Nephron progenitor cell (in vitro differentiated cells): ENCODE data around the gene MBD3L4.
"Not testable (repeated sequence)": the region's sequence is repeated elsewhere in the genome, so short reads cannot be mapped to it uniquely, and the experiment has no call there.

Experiments
- DNase-seq: peaks from one replicate; pipeline ENCODE4 v3.0.0; 2021
- H3K27ac Mint-ChIP-seq: 2 replicates; pipeline ENCODE4 v1.8.0; 2021; ENCODE audit warnings: mild to moderate bottlenecking, moderate library complexity, mixed read lengths
- H3K27me3 Mint-ChIP-seq: 2 replicates; pipeline ENCODE4 v1.8.0; 2021; ENCODE audit warnings: mild to moderate bottlenecking, low read depth, mixed read lengths; ENCODE audit not compliant: poor library complexity
- H3K36me3 Mint-ChIP-seq: 2 replicates; pipeline ENCODE4 v1.8.0; 2021; ENCODE audit warnings: low read depth, mixed read lengths
- H3K4me1 Mint-ChIP-seq: 2 replicates; pipeline ENCODE4 v1.8.0; 2021; ENCODE audit warnings: mixed read lengths
- H3K4me3 Mint-ChIP-seq: 2 replicates; pipeline ENCODE4 v1.8.0; 2021; ENCODE audit warnings: mild to moderate bottlenecking, moderate library complexity, mixed read lengths
- H3K9me3 Mint-ChIP-seq: 2 replicates; pipeline ENCODE4 v1.8.0; 2021; ENCODE audit warnings: mild to moderate bottlenecking, moderate library complexity, mixed read lengths
- CTCF ChIP-seq: fragments of 200-600 bp; sonication (generic); IDR thresholded peaks from 2 replicates; pipeline ENCODE4 v1.5.0; 2021; ENCODE audit warnings: antibody characterized with exemption

MBD3L4 gene

GRCh38 chr19:7072541-7072940 is 32.6 kb upstream of the MBD3L4 start:
- H3K4me3 Mint-ChIP-seq = peak overlapping the region; percentile 70
- TF ChIP-seq CTCF = no peak
- peaks cover 4% of the 10 kb centered on the region for H3K27me3 Mint-ChIP-seq
- peaks cover 79% of the 10 kb centered on the region for H3K36me3 Mint-ChIP-seq
- peaks cover 69% of the 10 kb centered on the region for H3K9me3 Mint-ChIP-seq
- DNase-seq = no peak
- H3K27ac Mint-ChIP-seq = no peak overlapping the region
- peaks cover 19% of the 10 kb centered on the region for H3K4me1 Mint-ChIP-seq

GRCh38 chr19:7069904-7070226 is 29.9 kb upstream of the MBD3L4 start:
- Mint-ChIP-seq H3K4me1 (peaks cover 19% of the 10 kb centered on the region), H3K4me3 (peak overlapping the region; percentile 95), H3K27ac (no peak overlapping the region), H3K9me3 (peaks cover 63% of the 10 kb centered on the region), H3K36me3 (peaks cover 52% of the 10 kb centered on the region), H3K27me3 (peaks cover 6% of the 10 kb centered on the region)
- DNase-seq = no peak
- no peak for TF ChIP-seq CTCF

- peak within 1 kb of the TSS; percentile 83 for H3K27ac Mint-ChIP-seq
- peaks cover 46% of the 10 kb centered on the region for H3K36me3 Mint-ChIP-seq
- peaks cover 9% of the 10 kb centered on the region for H3K27me3 Mint-ChIP-seq
- H3K9me3 Mint-ChIP-seq = peaks cover 66% of the 10 kb centered on the region
- DNase-seq = peak; percentile 98
- H3K4me3 Mint-ChIP-seq = peak within 1 kb of the TSS; percentile 95
- no peak for TF ChIP-seq CTCF
- peaks cover 19% of the 10 kb centered on the region for H3K4me1 Mint-ChIP-seq
Measured at GRCh38 chr19:7069042-7069903, 29.3 kb upstream of the MBD3L4 start, which contains the start of gene ZNF557. Gene ZNF557, plus strand, starts transcription at chr19:7069703. Its CDS starts 5,372 bp downstream, at chr19:7075075.

- Mint-ChIP-seq H3K4me3 (peak overlapping the region; percentile 95), H3K9me3 (peaks cover 67% of the 10 kb centered on the region), H3K4me1 (peaks cover 19% of the 10 kb centered on the region), H3K36me3 (peaks cover 40% of the 10 kb centered on the region), H3K27ac (no peak overlapping the region), H3K27me3 (peaks cover 9% of the 10 kb centered on the region)
- no peak for TF ChIP-seq CTCF
- no peak for DNase-seq
Measured at GRCh38 chr19:7068599-7068998, 28.6 kb upstream of the MBD3L4 start.

GRCh38 chr19:7067716-7068115 is 27.7 kb upstream of the MBD3L4 start:
- Mint-ChIP-seq H3K27me3 (peaks cover 9% of the 10 kb centered on the region), H3K9me3 (peaks cover 65% of the 10 kb centered on the region), H3K36me3 (peaks cover 32% of the 10 kb centered on the region), H3K4me1 (peaks cover 19% of the 10 kb centered on the region), H3K4me3 (no peak overlapping the region), H3K27ac (no peak overlapping the region)
- no peak for TF ChIP-seq CTCF
- no peak for DNase-seq

GRCh38 chr19:7067122-7067521 is 27.1 kb upstream of the MBD3L4 start:
- peaks cover 59% of the 10 kb centered on the region for H3K9me3 Mint-ChIP-seq
- peaks cover 26% of the 10 kb centered on the region for H3K36me3 Mint-ChIP-seq
- DNase-seq, H3K27me3 Mint-ChIP-seq, H3K4me3 Mint-ChIP-seq, H3K27ac Mint-ChIP-seq: not testable (repeated sequence)
- peaks cover 15% of the 10 kb centered on the region for H3K4me1 Mint-ChIP-seq
